ENCODE results near the gene GNB5.
A peak's percentile ranks its signal among the peaks of the same experiment; 100 is the strongest.
"Not testable (repeated sequence)": the region's sequence is repeated elsewhere in the genome, so short reads cannot be mapped to it uniquely, and the experiment has no call there.

Gene GNB5

DNA sequence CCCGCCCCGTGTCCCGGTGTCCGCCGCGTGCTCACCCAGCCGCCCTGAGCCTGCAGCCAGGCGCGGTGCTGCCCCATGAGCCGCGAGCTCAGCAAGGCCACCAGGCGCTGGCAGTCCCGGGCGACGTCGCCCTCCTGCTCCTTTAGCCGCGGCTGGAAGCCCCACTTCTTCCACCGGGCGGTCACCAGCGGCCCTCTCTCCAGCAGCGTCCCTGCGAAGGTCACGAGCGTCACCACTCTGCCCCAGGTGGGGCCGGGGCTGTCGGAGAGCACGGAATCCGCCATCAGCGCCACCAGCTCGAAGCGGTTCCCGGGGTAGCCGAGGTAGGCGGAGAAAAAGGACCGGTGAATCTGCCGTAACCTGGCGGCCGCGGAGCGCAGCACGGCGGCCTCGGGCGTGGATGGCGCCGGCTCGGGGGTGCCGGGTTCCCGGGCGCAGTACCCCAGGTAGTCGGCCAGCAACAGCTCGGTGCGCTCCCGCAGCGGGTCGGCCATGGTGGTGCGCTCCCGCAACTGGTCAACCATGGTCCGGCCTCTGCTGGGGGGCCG, 78.9 kb downstream of the GNB5 start:
- peak; percentile 30 for DNase-seq (ENCODE audit: low read depth)

DNA sequence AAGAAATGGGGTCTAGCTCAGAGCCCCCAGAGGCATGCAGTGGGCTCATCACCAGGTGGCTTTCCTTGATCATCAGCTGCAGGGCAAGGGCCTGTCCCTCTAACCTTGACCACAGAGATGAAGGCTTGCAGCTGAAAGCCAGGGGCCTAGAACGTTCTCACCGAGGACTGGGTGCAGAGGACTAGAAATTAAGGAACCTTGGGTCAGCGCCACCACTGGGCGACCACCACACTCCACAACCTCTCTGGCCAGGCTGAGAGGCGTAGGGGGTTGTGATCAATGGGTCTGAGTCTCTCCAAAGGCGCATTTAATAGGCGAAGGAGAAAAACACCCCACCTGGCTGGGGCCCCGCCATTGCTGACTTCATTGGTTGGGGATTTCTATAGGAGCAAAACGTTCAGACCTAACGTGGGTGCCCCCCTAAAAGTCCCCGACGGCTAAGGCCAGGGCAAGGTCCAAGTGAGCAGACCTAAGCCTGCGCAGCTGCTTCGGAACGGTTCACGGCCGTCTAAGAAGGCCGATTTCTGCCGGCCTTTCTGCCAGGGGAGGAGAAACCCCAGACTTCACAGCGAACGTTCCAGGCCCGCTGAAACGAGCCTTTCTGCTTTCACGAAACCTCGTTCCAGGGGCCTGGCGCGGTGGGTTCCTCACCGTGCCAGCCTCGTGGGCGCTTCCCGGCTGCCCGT, 79.5 kb downstream of the GNB5 start:
- DNase-seq (ENCODE audit: low read depth), result no peak

GRCh38 chr15:52109559-52110451, 81.4 kb downstream of the GNB5 start:
- DNase-seq (ENCODE audit: low read depth), result no peak

- DNase-seq (ENCODE audit: low read depth), result no peak
Observed at GRCh38 chr15:52107238-52107637, 84.0 kb downstream of the GNB5 start.

DNA sequence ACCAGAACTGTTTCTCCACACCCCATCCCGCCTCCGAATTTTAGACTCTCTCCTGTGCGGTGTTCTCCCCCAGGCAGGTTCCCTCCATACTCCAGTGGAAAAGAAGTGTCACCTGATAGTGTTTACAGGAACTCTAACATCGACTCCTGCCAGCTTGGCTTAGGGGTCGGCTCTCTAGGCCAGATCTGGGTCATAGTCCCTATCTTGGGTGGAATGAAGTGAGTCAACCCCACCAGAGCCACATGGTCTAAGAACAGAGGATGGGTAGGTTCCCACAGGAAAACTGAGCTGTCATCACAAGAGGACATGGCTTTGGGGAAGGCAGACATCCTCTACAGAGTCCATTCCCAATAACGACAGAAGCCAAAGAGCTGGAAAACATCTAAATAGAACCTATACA, 84.6 kb downstream of the GNB5 start:
- no peak for DNase-seq (ENCODE audit: low read depth)

DNA sequence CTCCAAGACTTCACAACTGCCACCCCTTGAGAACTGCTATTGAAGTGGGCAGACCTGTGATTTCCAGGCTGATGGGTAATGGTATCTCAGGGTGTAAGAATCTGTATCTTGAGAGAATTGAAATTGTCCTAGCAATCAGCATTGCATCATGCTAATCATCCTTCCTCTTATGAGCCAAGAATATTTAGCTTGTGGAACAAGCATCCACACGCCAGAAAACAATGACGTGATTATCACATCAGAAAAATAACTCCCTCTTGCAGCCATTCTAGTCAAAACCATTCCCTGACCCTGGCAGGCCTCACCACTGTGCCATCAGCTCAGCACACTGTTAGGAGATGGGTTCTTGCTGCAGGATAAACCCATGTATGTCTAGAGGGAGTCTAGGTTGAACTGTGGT, 85.3 kb downstream of the GNB5 start:
- no peak for DNase-seq (ENCODE audit: low read depth)

DNA sequence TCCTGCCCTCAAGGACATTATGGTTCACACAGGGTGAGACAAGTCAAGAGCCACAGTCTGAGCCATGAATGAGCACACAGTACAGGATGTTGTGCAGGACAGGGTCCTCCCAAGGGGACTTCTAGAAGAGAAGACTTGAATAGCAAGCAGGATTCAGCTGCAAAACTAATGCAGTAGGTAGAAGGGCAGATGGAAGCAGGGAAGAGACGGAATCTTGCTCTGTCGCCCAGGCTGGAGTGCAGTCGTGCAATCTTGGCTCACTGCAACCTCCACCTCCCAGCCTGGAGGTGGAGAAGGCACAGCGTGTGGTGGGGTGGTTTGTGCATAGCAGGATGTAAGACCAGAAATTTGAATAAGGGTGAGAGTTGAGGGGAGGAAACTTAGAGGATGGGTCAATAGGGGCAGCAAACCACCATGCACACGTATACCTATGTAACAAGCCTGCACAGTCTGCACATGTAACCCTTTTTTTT, 86.6 kb downstream of the GNB5 start:
- DNase-seq (ENCODE audit: low read depth), result no peak

GRCh38 chr15:52103217-52104207, 87.7 kb downstream of the GNB5 start:
- no peak for DNase-seq (ENCODE audit: low read depth)

DNA sequence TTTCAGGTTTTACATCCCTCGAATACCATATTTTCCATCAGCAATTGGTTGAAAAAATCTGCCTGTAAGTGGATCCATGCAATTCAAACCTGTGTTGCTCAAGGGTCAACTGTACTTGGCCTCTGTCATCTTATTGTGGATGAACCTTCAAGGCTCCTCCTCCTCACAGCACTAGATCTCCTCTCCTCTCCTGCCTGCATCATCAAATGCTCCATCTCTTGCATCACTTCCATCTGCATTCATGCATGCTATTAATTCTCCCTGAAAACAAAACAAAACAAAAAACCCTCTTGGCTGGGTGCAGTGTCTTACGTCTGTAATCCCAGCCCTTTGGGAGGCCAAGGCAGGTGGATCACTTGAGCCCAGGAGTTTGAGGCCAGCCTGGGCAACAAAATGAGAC, 88.7 kb downstream of the GNB5 start:
- no peak for DNase-seq (ENCODE audit: low read depth)

DNA sequence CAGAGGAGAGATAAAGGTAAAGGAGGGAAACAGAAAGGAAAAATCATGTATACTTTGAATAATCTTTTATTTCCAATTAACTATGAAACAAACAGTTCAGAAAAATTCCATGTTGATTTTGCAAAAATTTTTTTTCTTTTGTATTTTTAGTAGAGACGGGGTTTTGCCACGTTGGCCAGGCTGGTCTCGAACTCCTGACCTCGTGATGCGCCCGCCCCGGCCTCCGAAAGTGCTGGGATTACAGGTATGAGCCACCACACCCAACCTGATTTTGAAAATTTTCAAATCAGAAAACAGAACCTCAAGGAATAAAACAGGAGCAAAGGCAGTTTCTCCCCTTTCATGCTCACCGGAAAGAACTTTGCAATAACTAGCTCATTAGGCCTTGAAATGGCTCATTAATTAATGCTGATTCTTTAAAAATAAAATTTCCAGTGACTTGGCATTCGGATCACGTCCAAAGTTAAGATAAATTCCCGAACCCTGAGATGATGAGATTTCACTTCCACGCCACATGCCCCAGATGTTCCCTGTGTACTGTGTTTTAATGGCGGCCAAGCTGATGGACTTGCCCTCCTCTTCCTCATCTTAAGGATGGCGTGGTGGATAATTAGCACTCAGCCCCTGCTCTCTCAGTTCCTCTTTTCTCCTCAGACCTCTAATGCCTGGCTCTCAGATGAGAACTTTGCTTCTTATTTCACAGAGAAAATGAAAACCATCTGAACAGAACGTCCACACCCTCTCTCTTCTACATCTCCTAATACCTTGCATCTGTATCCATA, 89.5 kb downstream of the GNB5 start:
- DNase-seq (ENCODE audit: low read depth), result no peak

GRCh38 chr15:52100807-52101442, 90.3 kb downstream of the GNB5 start:
- DNase-seq (ENCODE audit: low read depth), result no peak

DNA sequence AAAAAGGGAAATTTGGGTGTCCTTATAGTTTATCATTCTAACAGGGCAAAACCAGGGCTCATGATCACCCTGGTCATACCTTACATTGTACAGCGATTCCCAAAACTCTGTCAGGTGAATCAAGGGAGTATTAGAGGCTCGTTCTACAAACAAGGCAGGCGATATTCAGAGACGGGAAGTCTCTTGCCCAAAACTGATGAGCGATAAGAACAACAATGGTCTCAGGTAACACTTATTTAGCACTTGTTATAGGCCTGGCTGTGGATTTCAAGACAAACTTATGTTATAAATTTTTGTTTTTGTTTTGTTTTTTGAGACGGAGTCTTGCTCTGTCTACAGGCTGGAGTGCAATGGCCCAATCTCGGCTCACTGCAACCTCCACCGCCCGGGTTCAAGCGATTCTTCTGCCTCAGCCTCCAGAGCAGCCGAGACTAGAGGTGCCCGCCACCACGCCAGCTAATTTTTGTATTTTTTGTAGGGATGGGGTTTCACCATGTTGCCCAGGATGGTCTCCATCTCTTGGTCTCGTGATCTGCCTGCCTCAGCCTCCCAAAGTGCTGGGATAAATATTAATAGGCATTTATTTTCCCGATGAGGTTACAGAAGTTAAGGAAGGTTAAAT, 91.4 kb downstream of the GNB5 start:
- DNase-seq (ENCODE audit: low read depth), result no peak

GRCh38 chr15:52098323-52098722, 92.9 kb downstream of the GNB5 start:
- DNase-seq (ENCODE audit: low read depth), result no peak

- no peak for DNase-seq (ENCODE audit: low read depth)
Observed at GRCh38 chr15:52097180-52097579, 94.0 kb downstream of the GNB5 start.

- DNase-seq (ENCODE audit: low read depth), result not testable (repeated sequence)
Observed at GRCh38 chr15:52096536-52096935, 94.7 kb downstream of the GNB5 start.

DNA sequence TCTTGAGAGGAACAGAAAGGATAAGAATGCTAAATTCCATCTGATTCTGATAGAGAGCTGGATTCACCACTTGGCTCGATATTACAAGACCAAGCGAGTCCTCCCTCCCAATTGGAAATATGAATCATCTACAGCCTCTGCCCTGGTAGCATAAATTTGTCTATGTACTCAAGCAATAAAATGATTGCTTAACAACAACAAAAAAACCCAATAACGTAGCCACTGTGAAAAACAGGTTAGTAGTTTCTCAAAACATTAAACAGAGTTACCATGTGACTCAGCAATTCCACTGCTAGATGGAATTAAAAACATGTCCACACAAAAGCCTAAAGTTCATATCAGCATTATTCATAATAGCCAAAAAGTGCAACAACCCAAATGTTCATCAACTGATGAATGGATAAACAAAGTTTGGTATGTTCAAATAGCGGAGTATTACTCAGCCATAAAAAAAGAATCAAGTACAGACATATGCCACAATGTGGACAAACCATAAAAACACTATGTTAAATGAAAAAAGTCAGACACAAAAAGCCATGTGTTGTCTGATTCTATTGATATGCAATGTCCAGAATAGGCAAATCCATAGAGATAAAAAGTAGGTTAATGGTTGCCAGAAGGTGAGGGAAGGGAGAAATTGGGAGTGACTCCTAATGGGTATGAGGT, 95.5 kb downstream of the GNB5 start:
- no peak for DNase-seq (ENCODE audit: low read depth)

DNA sequence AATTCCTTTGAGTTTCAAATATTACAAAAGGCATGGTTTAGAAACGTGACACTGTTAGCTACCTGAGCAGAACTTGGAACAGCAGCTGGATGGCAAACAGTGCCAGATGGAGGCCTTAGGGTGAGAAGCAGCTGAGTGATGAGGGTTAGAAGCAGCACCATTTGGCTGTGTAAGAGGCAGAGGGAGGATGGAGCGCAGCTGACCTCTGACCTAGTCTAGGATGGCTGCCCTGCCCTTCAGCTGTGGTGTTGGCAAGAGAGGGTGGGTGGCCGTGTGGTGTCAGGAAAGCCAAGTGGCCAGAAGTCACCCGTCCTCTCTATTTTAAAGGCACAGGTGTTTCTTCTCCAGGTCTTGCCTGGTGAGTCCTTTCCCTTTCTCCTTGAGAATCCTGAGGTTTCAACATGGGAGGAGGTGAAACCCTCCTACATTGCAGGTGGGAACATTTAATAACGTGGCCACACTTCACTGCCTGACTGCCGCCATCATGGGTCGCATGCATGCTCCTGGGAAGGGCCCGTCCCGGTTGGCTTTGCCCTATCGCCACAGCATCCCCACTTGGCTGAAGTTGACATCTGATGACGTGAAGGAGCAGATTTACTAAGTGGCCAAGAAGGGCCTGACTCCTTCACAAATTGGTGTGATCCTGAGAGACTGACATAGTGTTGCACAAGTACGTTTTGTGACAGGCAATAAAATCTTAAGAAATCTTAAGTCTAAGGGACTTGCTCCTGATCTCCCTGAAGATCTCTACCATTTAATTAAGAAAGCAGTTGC, 96.2 kb downstream of the GNB5 start:
- no peak for DNase-seq (ENCODE audit: low read depth)

Measured in T follicular helper cell (primary cell).